ENCODE data around the gene FCGR2B.
A peak's percentile ranks its signal among the peaks of the same experiment; 100 is the strongest.

Gene FCGR2B

GRCh38 chr1:161710560-161710959 is 47.6 kb downstream of the FCGR2B start:
- WGBS, 2 donors (ENCODE audit: extremely low coverage in 2 of 2, insufficient read length in 2 of 2, insufficient replicate concordance in 1 of 2): no CpG with 5 or more reads among the region's 4 CpGs

GRCh38 chr1:161718559-161719324 is 55.8 kb downstream of the FCGR2B start:
- Histone ChIP-seq H2BK5ac (ENCODE audit: low read length) (no peak overlapping the region), H3K23ac (ENCODE audit: low read depth, low read length, poor library complexity) (no peak overlapping the region), H3K36me3 (replicated peaks in 1 of 2; ENCODE audit: control insufficient read depth in 2 of 2, insufficient read depth in 2 of 2, low read length in 2 of 2) (no peaks in the 10 kb centered on the region), H3K79me1 (ENCODE audit: low read depth, low read length) (no peaks in the 10 kb centered on the region), H2AFZ (ENCODE audit: low read length) (no peak overlapping the region), H3K27me3 (ENCODE audit: control insufficient read depth in 3 of 3, insufficient read depth in 3 of 3, low read depth in 1 of 3, low read length in 3 of 3) (peaks cover 0 to 41% (median 2%) of the 10 kb centered on the region in 3 experiments), H3K4me1 (ENCODE audit: control insufficient read depth in 2 of 2, insufficient read depth in 1 of 2, low read depth in 1 of 2, low read length in 2 of 2) (no peaks in the 10 kb centered on the region), H3K4me3 (ENCODE audit: low read length in 2 of 2) (no peak overlapping the region), H2BK120ac (ENCODE audit: low read depth, low read length) (no peak overlapping the region), H4K91ac (ENCODE audit: low read depth, low read length, poor library complexity) (no peak overlapping the region), H3K27ac (replicated peaks; ENCODE audit: low read length) (no peak overlapping the region), H3K18ac (ENCODE audit: low read length) (no peak overlapping the region), H3K4me2 (ENCODE audit: insufficient read depth, low read length, poor library complexity, severe bottlenecking) (no peak overlapping the region), H3K9ac (ENCODE audit: low read depth, low read length, poor library complexity) (no peak overlapping the region), H3K4ac (ENCODE audit: low read length) (no peak overlapping the region), H3K14ac (ENCODE audit: low read length) (no peak overlapping the region), H3K9me3 (replicated peaks in 1 of 2; ENCODE audit: control insufficient read depth in 2 of 2, insufficient read depth in 1 of 2, low read depth in 1 of 2, low read length in 2 of 2) (no peaks in the 10 kb centered on the region), H2BK15ac (ENCODE audit: low read length) (no peak overlapping the region), H4K8ac (ENCODE audit: low read depth, low read length) (no peak overlapping the region), H2BK12ac (ENCODE audit: low read length) (no peak overlapping the region), H2AK5ac (ENCODE audit: low read depth, low read length) (no peak overlapping the region)
- no CpG with 5 or more reads among the region's 8 CpGs for WGBS, 2 donors (ENCODE audit: extremely low coverage in 2 of 2, insufficient read length in 2 of 2, insufficient replicate concordance in 1 of 2)
- DNase-seq (ENCODE audit: low spot score): no peak

More at GRCh38 chr1:161710560-161710959, 47.6 kb downstream of the FCGR2B start:
- Histone ChIP-seq H2AK5ac (ENCODE audit: low read depth, low read length) (peak overlapping the region; percentile 49), H3K23ac (ENCODE audit: low read depth, low read length, poor library complexity) (no peak overlapping the region), H3K14ac (ENCODE audit: low read length) (no peak overlapping the region), H3K4ac (ENCODE audit: low read length) (no peak overlapping the region), H3K4me2 (ENCODE audit: insufficient read depth, low read length, poor library complexity, severe bottlenecking) (no peak overlapping the region), H4K91ac (ENCODE audit: low read depth, low read length, poor library complexity) (no peak overlapping the region), H4K8ac (ENCODE audit: low read depth, low read length) (no peak overlapping the region), H2BK12ac (ENCODE audit: low read length) (no peak overlapping the region), H3K9ac (ENCODE audit: low read depth, low read length, poor library complexity) (no peak overlapping the region), H3K18ac (ENCODE audit: low read length) (no peak overlapping the region), H3K36me3 (replicated peaks in 1 of 2; ENCODE audit: control insufficient read depth in 2 of 2, insufficient read depth in 2 of 2, low read length in 2 of 2) (no peaks in the 10 kb centered on the region), H3K27me3 (ENCODE audit: control insufficient read depth in 3 of 3, insufficient read depth in 3 of 3, low read depth in 1 of 3, low read length in 3 of 3) (peaks cover 0 to 14% (median 0%) of the 10 kb centered on the region in 3 experiments), H3K79me1 (ENCODE audit: low read depth, low read length) (no peaks in the 10 kb centered on the region), H2BK120ac (ENCODE audit: low read depth, low read length) (no peak overlapping the region), H3K4me3 (ENCODE audit: low read length in 2 of 2) (no peak overlapping the region), H2AFZ (ENCODE audit: low read length) (no peak overlapping the region), H2BK5ac (ENCODE audit: low read length) (no peak overlapping the region), H3K27ac (replicated peaks; ENCODE audit: low read length) (no peak overlapping the region), H3K9me3 (replicated peaks in 1 of 2; ENCODE audit: control insufficient read depth in 2 of 2, insufficient read depth in 1 of 2, low read depth in 1 of 2, low read length in 2 of 2) (no peaks in the 10 kb centered on the region), H3K4me1 (ENCODE audit: control insufficient read depth in 2 of 2, insufficient read depth in 1 of 2, low read depth in 1 of 2, low read length in 2 of 2) (no peaks in the 10 kb centered on the region), H2BK15ac (ENCODE audit: low read length) (no peak overlapping the region)
- no peak for DNase-seq (ENCODE audit: low spot score)

- no peak for DNase-seq (ENCODE audit: low spot score)
- no peak overlapping the region for H3K18ac ChIP-seq (ENCODE audit: low read length)
- H2BK12ac ChIP-seq (ENCODE audit: low read length): no peak overlapping the region
- no peak overlapping the region for H2BK5ac ChIP-seq (ENCODE audit: low read length)
- H4K91ac ChIP-seq (ENCODE audit: low read depth, low read length, poor library complexity): no peak overlapping the region
- WGBS, 2 donors (ENCODE audit: extremely low coverage in 2 of 2, insufficient read length in 2 of 2, insufficient replicate concordance in 1 of 2): no CpG with 5 or more reads among the region's 1 CpG
- no peak overlapping the region for H2BK120ac ChIP-seq (ENCODE audit: low read depth, low read length)
- H3K4me1 ChIP-seq (ENCODE audit: control insufficient read depth in 2 of 2, insufficient read depth in 1 of 2, low read depth in 1 of 2, low read length in 2 of 2): no peaks in the 10 kb centered on the region
- no peak overlapping the region for H3K14ac ChIP-seq (ENCODE audit: low read length)
- H3K36me3 ChIP-seq (replicated peaks in 1 of 2; ENCODE audit: control insufficient read depth in 2 of 2, insufficient read depth in 2 of 2, low read length in 2 of 2): no peaks in the 10 kb centered on the region
- no peaks in the 10 kb centered on the region for H3K79me1 ChIP-seq (ENCODE audit: low read depth, low read length)
- H3K4me2 ChIP-seq (ENCODE audit: insufficient read depth, low read length, poor library complexity, severe bottlenecking): no peak overlapping the region
- no peak overlapping the region for H4K8ac ChIP-seq (ENCODE audit: low read depth, low read length)
- no peak overlapping the region for H2BK15ac ChIP-seq (ENCODE audit: low read length)
- H2AK5ac ChIP-seq (ENCODE audit: low read depth, low read length): no peak overlapping the region
- H3K27me3 ChIP-seq (ENCODE audit: control insufficient read depth in 3 of 3, insufficient read depth in 3 of 3, low read depth in 1 of 3, low read length in 3 of 3): peaks cover 0 to 45% (median 2%) of the 10 kb centered on the region in 3 experiments
- H3K4me3 ChIP-seq (ENCODE audit: low read length in 2 of 2): no peak overlapping the region
- H2AFZ ChIP-seq (ENCODE audit: low read length): no peak overlapping the region
- no peak overlapping the region for H3K4ac ChIP-seq (ENCODE audit: low read length)
- H3K9me3 ChIP-seq (replicated peaks in 1 of 2; ENCODE audit: control insufficient read depth in 2 of 2, insufficient read depth in 1 of 2, low read depth in 1 of 2, low read length in 2 of 2): no peaks in the 10 kb centered on the region
- H3K27ac ChIP-seq (replicated peaks; ENCODE audit: low read length): no peak overlapping the region
- H3K23ac ChIP-seq (ENCODE audit: low read depth, low read length, poor library complexity): no peak overlapping the region
- H3K9ac ChIP-seq (ENCODE audit: low read depth, low read length, poor library complexity): no peak overlapping the region
Measured at GRCh38 chr1:161719325-161719611, 56.3 kb downstream of the FCGR2B start.

- H3K4me2 ChIP-seq (ENCODE audit: insufficient read depth, low read length, poor library complexity, severe bottlenecking): no peak overlapping the region
- H3K27me3 ChIP-seq (ENCODE audit: control insufficient read depth in 3 of 3, insufficient read depth in 3 of 3, low read depth in 1 of 3, low read length in 3 of 3): peaks cover 0 to 53% (median 11%) of the 10 kb centered on the region in 3 experiments
- no peak overlapping the region for H2AFZ ChIP-seq (ENCODE audit: low read length)
- H3K4me3 ChIP-seq (ENCODE audit: low read length in 2 of 2): no peak overlapping the region
- DNase-seq (ENCODE audit: low spot score): no peak
- no peak overlapping the region for H3K9ac ChIP-seq (ENCODE audit: low read depth, low read length, poor library complexity)
- no peaks in the 10 kb centered on the region for H3K36me3 ChIP-seq (replicated peaks in 1 of 2; ENCODE audit: control insufficient read depth in 2 of 2, insufficient read depth in 2 of 2, low read length in 2 of 2)
- H2BK15ac ChIP-seq (ENCODE audit: low read length): no peak overlapping the region
- H2BK120ac ChIP-seq (ENCODE audit: low read depth, low read length): no peak overlapping the region
- no peak overlapping the region for H2BK12ac ChIP-seq (ENCODE audit: low read length)
- no peak overlapping the region for H4K8ac ChIP-seq (ENCODE audit: low read depth, low read length)
- no peaks in the 10 kb centered on the region for H3K79me1 ChIP-seq (ENCODE audit: low read depth, low read length)
- no peak overlapping the region for H3K4ac ChIP-seq (ENCODE audit: low read length)
- WGBS, 2 donors (ENCODE audit: extremely low coverage in 2 of 2, insufficient read length in 2 of 2, insufficient replicate concordance in 1 of 2): no CpG with 5 or more reads among the region's 1 CpG
- H3K18ac ChIP-seq (ENCODE audit: low read length): no peak overlapping the region
- no peak overlapping the region for H4K91ac ChIP-seq (ENCODE audit: low read depth, low read length, poor library complexity)
- H2BK5ac ChIP-seq (ENCODE audit: low read length): no peak overlapping the region
- H3K14ac ChIP-seq (ENCODE audit: low read length): no peak overlapping the region
- no peaks in the 10 kb centered on the region for H3K4me1 ChIP-seq (ENCODE audit: control insufficient read depth in 2 of 2, insufficient read depth in 1 of 2, low read depth in 1 of 2, low read length in 2 of 2)
- H3K27ac ChIP-seq (replicated peaks; ENCODE audit: low read length): no peak overlapping the region
- no peak overlapping the region for H3K23ac ChIP-seq (ENCODE audit: low read depth, low read length, poor library complexity)
- no peaks in the 10 kb centered on the region for H3K9me3 ChIP-seq (replicated peaks in 1 of 2; ENCODE audit: control insufficient read depth in 2 of 2, insufficient read depth in 1 of 2, low read depth in 1 of 2, low read length in 2 of 2)
- no peak overlapping the region for H2AK5ac ChIP-seq (ENCODE audit: low read depth, low read length)
Measured at GRCh38 chr1:161720422-161720821, 57.5 kb downstream of the FCGR2B start.

All from neuronal stem cell (in vitro differentiated cells).